SKM-1 treated with dmso at 0.1 percent for 144 hours (cell line): ENCODE data around the gene ZNRF1.
"Not testable (repeated sequence)": the region's sequence is repeated elsewhere in the genome, so short reads cannot be mapped to it uniquely, and the experiment has no call there.

Source experiments
- DNase-seq: peaks from one replicate; lab custom pipeline; 2025; ENCODE audit not compliant: unreplicated experiment; lab: John Stamatoyannopoulos, UW

Gene ZNRF1

DNA sequence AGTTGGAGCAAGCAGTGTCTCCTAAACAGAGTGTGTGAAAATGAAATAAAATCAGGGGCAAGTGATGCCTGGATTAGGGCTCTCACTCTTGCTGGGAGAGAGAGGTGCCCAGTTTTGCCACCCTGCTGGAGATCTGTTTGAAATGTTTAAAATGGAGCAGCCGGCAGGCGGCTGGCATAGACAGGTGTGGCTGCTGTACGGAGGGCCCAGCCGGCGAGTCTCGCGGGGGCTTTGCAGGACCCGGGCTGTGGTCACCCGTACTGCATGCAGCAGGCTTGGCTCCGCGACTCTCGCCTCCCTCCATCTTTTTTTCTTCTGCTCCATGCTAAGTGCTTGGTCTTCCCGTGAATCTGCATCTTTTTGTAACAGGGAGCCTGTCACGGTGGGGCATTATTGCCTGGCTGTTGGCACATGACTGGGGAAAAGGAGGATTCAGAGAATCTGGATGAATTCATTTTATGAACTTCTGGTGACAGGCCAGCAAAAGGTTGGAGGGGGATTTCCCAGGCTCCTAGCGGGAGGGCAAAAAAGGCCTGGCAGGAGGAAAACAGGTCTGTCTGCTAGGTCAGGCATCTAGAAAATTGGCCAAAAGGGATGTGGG is 1.8 kb downstream of the ZNRF1 start:
- DNase-seq = no peak

DNA sequence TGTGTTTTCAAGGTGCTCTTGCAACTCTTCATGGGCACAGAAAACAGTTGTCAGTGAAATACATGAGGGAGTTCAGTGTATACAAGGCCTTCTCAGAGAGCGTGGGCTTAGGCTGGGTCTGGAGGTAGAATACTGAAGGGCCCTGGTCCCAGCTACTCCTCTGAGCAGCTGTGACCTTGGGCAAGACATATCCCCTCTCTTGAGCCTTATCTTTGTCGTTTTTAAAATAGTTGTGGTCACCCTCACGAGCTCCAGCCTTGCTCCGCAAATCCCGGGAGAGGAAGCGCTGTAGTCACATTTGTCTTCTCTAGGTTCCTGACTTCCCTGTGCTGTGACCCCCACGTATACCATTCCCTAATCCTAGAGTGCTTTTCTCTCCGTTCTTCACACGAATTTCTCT is 3.6 kb downstream of the ZNRF1 start:
- DNase-seq = no peak

DNA sequence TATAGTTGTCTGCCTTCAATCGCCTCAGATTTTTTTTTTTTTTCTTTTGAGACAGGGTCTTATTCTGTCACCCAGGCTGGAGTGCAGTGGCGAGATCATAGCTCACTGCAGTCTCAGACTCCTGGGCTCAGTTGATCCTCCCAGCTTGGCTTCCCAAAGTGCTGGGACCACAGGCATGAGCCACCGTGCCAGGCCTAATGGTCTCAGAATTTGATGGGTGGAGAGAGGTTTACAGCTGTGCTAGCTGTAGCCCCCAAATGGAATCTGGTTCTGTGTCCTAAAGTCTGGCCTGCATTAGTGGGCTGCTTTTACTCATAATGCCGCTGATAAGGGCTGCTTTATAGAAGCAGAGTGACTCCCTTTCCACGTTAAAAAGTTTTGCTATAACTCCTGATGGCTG is 5.1 kb downstream of the ZNRF1 start:
- DNase-seq = no peak

DNA sequence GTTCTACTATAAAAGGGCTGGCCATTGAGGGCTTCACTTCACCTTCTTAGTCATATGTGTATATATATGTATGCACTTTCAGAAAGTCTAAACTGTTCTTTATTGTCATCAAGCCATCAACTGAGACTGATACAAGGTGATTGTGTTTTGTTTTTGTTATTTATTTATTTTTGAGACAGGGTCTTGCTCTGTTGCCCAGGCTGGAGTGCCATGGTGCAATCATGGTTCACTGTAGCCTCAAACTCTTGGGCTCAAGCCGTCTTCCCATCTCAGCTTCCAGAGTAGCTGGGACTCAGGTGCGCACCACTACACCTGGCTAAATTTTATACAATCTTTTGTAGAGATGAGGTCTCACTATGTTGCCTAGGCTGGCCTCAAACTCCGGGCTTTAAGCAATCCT is 5.6 kb downstream of the ZNRF1 start:
- DNase-seq = no peak

DNA sequence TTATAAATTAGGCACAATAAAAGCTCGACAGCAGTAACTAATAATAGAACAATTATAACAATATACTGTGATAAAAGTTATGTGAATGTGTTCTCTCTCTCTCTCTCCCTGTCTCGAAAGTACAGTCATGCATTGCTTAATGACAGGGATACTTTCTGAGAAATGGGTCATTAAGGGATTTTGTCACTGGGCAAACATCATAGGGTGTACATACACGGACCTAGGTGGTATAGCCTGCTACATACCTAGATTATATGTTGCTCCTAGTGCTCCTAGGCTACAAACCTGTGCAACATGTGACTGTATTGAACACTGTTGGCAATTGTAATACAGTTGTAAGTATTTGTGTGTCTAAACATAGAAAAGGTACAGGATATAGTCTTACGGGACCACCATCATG is 6.9 kb downstream of the ZNRF1 start:
- no peak for DNase-seq

DNA sequence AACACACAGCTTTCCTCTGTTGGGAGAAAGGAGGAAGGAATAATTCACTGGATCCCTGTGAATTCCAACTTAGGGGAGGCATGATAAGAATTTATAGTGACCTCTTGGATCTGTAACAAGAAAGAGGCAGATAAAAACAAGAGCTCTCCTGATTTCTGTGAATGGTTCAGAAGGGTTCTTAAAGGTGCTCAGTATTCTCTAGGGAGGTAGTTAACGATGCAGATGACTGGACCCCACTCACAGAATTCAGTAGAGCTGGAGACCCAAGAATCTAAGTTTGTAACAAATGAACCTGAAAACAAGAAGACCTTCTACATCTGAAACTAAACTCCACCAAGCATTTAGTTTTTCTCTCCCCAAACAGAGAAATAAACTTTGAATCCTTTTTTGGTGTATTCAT is 8.6 kb downstream of the ZNRF1 start:
- no peak for DNase-seq

DNA sequence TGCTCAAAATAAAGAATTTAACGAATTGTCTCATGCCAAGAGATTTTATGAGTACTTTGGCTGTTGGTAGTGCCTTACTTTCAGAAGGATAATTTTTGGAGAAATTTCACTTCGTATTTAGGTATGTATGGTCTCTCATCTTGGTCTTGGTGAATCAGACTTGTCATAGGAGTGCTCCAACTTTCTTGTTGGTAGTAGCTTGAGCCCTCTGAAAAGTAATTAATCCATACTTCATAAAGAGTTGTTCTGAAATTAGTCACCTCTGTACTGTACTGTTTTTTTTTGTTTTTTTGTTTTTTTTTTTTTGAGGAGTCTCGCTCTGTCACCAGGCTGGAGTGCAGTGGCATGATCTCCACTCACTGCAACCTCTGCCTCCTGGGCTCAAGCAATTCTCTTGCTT is 11.6 kb downstream of the ZNRF1 start:
- DNase-seq = no peak

DNA sequence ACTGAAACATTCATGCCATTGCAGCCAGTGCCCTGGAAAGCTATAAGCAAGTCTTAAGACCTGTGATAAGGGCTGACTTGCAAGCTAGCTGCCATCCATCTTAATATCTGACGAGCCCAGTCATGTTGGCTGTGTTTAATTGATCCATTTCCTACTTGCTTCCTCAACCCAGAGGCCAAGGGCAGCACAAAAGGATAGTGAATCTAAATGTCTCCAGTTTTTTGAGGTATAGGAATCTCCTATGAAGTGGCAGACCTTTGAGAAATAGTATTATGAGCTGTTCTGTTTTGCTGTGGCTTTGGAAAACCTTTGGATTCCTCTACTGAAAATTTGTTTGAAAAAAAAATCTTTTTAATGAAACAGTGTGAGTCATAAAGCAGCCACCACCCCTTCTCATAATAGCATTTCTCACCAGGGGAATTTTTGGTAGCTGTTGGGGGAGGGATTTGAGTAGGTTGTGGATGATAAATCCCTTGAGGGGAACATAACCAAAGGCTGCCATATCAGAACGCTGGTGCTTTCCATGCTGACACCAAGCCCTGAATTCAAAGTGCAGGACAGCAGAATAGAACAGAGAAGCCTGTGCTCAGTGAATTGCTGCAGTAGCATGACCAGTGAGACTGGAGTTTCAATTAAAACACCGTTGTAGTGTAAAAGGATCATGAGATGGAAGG is 12.9 kb downstream of the ZNRF1 start:
- no peak for DNase-seq

DNA sequence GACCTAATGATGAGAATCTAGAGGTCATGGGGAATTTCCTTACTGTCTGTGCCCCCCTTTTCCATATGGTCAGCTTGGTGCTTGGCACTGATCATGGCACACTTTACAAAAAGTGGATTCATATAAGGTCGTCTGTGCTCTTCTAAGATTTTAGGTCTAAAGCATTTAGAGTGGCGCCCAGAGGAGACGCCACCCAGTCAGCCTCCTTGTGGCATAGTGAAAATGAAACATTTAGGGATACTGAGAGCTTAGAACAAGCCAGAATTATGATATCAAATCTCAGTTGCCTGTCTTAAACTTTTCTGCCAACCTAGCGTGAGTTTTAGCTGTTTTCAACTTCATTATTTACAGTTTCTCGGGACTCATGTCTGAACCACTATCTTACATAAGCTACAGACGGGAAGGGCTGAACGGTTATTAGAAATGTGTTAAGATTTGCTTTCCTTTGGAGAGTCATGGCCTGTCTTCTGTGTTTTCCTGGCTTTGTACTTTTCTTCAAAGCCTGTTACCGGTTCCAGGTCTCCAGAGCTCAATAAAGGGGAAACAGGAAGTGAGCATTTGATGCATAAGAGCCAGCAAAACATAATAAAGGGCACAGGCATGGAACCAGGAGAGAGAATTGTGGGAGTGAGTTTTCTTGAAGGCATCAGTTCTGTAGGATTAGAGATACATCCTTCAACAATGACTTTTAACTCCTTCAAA is 13.7 kb downstream of the ZNRF1 start:
- no peak for DNase-seq

DNA sequence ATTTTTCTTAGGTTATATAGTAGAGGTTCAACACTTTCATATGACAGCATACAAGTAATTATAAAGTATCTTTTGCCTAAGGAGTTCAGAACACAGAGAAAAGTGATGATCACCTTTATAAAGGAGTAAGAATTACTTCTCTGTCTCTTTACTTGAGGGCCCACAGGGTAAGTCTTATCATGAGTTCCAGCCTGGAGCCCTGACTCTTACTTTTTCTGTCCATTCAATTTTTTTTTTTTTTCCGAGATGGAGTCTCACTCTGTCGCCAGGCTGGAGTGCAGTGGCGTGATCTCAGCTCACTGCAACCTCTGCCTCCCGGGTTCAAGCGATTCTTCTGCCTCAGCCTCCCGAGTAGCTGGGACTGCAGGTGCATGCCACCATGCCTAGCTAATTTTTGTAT is 14.3 kb downstream of the ZNRF1 start:
- not testable (repeated sequence) for DNase-seq

DNA sequence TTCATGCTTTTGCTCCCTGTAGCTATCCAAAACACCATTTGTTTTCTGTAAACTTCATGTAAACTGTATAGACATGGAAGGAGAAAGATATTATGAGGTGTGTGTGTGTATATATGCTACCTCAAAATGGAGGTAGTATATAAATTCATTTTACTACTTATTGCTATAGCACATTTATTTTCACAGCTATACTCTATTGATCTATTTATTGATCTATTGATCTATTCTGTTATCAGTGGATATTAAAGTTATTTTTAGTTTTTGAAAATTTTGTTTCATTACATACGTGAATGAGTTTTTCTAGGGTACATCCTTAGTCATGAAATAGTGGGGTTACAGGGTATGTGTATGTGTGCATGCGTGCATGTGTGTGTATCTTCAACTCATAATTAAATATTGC is 15.5 kb downstream of the ZNRF1 start:
- no peak for DNase-seq

DNA sequence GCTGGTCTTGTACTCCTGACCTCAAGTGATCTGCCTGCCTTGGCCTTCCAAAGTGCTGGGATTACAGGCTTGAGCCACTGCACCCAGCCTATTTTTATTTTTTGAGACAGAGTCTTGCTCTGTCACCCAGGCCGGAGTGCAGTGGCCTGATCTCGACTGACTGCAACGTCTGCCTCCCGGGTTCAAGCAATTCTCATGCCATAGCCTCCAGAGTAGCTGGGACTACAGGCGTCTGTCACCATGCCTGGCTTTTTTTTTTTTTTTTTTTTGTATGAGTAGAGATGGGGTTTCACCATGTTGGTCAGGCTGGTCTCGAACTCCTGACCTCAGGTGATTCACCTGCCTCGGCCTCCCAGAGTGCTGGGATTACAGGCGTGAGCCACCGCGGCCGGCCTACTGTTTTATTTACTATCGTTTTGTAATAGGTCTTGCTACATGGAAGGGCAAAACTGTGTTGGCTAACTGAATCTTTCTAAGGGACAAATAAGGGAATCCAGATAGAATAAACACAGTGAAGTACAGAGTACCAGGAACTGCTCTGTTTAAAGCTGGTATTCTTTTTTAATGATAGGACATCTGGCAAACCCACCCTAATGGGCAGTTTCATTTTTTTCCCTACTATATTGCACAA is 17.7 kb downstream of the ZNRF1 start:
- DNase-seq = not testable (repeated sequence)

DNA sequence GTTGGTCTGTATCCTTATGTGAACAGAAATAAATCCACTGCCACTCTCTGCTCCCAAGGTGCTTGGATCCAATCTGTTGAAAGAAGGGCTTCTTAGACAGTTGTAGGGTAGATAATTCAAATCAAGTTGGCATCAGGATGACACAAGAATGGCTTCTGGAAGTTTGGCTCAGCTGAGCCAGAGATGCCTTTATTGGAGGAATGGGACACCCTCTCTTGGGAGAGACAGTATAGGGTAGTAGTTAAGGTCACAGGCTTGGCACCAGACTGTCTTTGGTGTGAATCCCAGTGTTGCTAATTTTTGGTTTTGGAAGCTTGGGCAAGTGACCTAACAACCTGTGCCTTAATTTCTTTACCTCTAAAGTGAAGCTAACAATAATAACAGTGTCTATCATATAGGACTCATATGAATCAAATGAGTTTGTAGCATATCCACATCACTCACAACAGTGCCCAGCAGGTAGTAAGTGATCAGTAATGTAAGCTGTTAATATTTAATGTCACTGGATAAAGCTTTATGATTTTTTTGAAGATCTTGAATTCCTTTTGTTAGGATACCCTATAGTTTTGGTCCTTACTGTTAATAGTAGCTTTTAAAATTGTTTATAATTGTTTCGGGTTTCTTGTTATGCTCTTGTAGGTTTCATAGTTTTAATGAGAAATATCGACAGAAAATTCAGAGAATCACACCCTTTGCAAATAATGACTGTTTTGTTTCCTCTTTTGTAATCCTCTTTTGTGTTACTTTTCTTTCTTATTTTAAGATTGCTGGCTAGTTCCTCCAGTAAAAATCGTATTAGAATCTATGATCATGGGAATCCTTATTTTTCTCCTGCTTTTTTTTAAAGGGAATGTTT is 19.1 kb downstream of the ZNRF1 start:
- no peak for DNase-seq

DNA sequence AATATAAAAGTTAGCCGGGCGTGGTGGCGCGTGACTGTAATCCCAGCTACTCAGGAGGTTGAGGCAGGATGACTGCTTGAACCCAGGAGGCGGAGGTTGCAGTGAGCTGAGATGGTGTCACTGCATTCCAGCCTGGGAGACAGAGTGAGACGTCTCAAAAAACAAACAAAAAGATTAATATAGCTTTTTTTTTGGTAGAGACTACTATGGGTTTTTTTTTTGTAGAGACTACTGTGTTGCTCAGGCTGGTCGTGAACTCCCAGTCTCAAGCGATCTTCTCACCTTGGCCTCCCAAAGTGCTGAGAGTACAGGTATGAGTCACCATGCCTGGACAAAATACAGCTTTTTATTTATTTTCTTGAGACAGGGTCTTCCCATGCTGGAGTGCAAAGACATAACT is 20.2 kb downstream of the ZNRF1 start:
- no peak for DNase-seq

DNA sequence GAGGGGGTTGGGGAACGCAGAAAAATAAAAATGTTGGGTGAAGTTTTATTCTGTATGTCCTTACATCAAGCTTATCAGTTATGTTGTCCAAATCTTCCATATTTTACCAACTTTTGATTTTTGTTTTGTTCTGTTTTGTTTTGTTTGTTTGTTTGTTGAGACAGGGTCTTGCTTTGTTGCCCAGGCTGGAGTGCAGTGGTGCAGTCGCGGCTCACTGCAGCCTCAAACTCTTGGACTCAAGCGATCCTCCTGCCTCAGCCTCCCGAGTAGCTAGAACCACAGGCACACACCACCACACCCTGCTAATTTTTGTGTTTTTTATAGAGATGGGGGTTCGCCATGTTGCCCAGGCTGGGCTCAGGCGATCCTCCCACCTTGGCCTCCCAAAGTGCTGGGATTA is 20.8 kb downstream of the ZNRF1 start:
- DNase-seq = no peak

DNA sequence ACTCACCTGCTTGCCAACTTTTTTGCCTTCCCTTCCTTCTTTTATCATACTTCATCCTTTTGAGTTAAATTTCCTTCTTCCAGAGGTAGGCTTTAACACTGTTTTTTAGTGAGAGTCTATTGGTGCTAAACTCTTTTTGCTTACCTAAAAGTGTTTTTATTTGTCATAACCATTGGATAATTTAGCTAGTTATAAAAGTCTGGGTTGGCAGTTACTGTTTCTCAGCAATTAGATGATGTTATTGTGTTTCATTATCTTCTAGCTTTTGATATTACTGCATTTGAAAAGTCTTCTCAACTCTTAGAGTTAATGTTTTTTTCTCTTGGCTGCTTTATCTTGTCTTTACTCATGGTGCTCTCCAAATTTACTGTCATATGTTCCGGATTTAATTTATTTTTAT is 22.6 kb downstream of the ZNRF1 start:
- DNase-seq = no peak

DNA sequence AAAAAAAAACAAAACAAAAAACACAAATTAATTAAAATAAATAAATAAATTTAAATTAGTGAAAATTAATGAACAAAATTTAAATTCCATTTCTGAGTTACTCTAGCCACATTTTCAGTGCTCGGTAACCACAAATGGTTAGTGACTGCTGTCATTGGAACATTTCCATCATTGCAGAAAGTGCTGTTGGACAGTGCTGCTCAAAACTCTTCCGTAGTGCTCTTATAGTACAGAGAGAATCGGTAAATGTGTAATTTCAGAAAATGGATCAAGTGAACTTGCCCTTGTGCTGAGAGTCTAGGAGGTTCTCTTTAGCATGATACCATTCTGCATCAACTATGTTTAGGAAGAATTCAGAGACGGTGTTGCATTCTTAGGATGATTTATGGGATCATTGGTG is 23.7 kb downstream of the ZNRF1 start:
- DNase-seq = no peak

DNA sequence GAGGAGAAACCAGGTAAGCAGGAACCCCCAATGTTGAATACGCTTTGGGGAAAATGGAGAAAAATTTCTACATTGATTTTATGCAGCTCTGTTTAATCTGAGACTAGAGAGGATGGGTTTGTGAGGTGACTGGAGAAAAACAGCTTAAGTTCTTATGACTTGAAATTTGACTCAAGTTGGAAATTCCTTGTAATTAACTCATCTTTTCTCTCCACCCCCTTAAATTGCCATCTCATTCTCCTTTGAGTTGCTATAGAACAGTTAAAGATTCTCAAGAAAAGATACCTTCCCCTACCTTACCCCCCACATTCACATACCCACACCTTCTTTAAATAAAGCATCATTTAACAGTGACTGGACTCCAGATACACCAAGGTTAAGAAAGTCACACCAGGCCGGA is 24.2 kb downstream of the ZNRF1 start:
- DNase-seq = no peak

DNA sequence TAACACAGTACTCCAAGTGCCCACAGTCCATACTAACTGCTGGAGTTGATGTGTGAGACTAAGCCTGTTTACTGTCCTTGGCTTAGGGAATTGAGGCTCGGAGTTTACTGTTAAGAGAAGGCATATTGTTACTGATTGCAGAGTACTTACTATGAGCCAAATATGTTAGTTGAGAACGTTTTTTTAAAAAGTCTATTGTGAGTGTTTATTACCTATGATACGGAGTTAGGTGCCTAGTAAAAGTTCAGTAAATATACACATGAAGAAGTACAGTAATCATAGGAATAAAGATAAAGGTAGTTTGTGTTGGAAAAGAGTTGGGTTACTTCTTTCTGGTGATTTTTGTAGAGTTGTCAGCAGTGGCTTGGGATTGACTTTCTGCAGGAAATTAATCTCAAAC is 25.4 kb downstream of the ZNRF1 start:
- no peak for DNase-seq

DNA sequence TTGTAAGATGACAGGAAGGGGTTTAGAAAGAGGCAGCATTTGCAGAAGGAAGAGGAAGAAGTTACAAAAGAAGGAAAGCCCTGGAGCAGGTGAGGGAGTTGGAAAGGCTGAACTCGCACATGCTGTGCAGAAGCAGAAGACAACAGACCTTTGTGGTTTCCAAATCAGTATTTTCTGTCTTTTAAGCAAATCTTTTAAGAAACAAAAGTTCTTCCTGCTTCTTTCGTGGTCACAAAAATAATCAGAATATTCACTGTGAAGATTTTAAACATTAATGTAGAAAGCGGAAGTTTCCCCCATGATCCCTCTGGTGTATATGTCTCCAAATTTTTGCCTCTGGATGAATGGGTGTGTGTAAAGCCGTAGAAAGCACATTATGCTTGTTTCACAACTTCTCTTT is 25.8 kb downstream of the ZNRF1 start:
- peak; percentile 65 for DNase-seq

DNA sequence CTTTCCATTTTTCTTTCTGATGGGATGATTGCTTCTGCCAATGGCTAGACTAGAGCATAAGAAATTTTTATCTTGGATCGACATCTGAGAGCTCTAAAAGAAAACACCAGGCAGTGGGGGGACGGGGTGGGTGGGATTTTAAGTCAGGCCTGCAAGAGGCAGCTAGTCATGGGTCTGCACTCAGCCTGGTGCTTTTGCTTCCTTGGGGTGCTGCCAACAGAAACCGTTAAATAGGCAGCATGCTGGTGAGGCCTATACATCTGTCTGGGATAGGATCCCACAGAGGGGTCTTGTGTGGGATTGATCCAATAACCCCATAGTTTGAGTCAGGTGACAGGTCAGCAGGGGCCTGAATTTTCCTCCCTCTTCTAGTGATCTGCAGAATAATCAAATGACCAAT is 26.9 kb downstream of the ZNRF1 start:
- no peak for DNase-seq
